GM19023 (cell line): ENCODE results near the gene DEPP1.

Experiments used
- ATAC-seq: cut with Tn5 transposase; IDR thresholded peaks from one replicate; pipeline ENCODE4 v1.9.1; 2021; ENCODE audit warnings: mild to moderate bottlenecking, moderate library complexity; ENCODE audit not compliant: unreplicated experiment

DEPP1 gene

GRCh38 chr10:44955413-44956070 lies 23.1 kb downstream of the DEPP1 start:
- ATAC-seq: no peak

- no peak for ATAC-seq
These were observed 23.6 kb downstream of the DEPP1 start for GRCh38 chr10:44954962-44955361.

- no peak for ATAC-seq
These were observed 24.6 kb downstream of the DEPP1 start for GRCh38 chr10:44954042-44954441.

- no peak for ATAC-seq
These were observed 25.8 kb downstream of the DEPP1 start for GRCh38 chr10:44952779-44953231.

GRCh38 chr10:44951576-44952226 lies 26.9 kb downstream of the DEPP1 start:
- no peak for ATAC-seq

GRCh38 chr10:44950326-44951225 lies 28.0 kb downstream of the DEPP1 start:
- ATAC-seq: no peak

GRCh38 chr10:44949915-44950314 lies 28.7 kb downstream of the DEPP1 start:
- no peak for ATAC-seq

- ATAC-seq: no peak
These were observed 29.3 kb downstream of the DEPP1 start for GRCh38 chr10:44949127-44949802.

GRCh38 chr10:44948642-44949041 lies 30.0 kb downstream of the DEPP1 start:
- ATAC-seq: no peak

- peak; percentile 73 for ATAC-seq
These were observed 31.0 kb downstream of the DEPP1 start for GRCh38 chr10:44947371-44948152.

GRCh38 chr10:44946205-44946604 lies 32.4 kb downstream of the DEPP1 start:
- peak; percentile 56 for ATAC-seq

GRCh38 chr10:44944354-44944753 lies 34.3 kb downstream of the DEPP1 start:
- ATAC-seq: no peak

GRCh38 chr10:44939691-44940401 lies 38.8 kb downstream of the DEPP1 start:
- no peak for ATAC-seq

- no peak for ATAC-seq
These were observed 39.7 kb downstream of the DEPP1 start for GRCh38 chr10:44938956-44939355.

- ATAC-seq: no peak
These were observed 41.2 kb downstream of the DEPP1 start for GRCh38 chr10:44937196-44938005.

GRCh38 chr10:44936314-44936975 lies 42.2 kb downstream of the DEPP1 start:
- no peak for ATAC-seq

- no peak for ATAC-seq
These were observed 42.7 kb downstream of the DEPP1 start for GRCh38 chr10:44935966-44936295.

- ATAC-seq: no peak
These were observed 43.2 kb downstream of the DEPP1 start for GRCh38 chr10:44935201-44935965.
